Pons (tissue), 1 donor: ENCODE data around the gene DIP2C.
"Not testable (repeated sequence)": the region's sequence is repeated elsewhere in the genome, so short reads cannot be mapped to it uniquely, and the experiment has no call there.

ENCODE experiments used
- DNase-seq: peaks from one replicate; pipeline ENCODE4 v3.0.0-alpha.2; 2016; ENCODE audit warnings: low spot score

DIP2C gene

GRCh38 chr10:480498-480927 lies 209.0 kb downstream of the DIP2C start:
- DNase-seq: no peak

- not testable (repeated sequence) for DNase-seq
Measured at GRCh38 chr10:479706-480497, 209.6 kb downstream of the DIP2C start.

- no peak for DNase-seq
Measured at GRCh38 chr10:478471-479245, 210.8 kb downstream of the DIP2C start.

- no peak for DNase-seq
Measured at GRCh38 chr10:477620-478019, 211.8 kb downstream of the DIP2C start.

GRCh38 chr10:476455-476780 lies 213.1 kb downstream of the DIP2C start:
- no peak for DNase-seq

- no peak for DNase-seq
Measured at GRCh38 chr10:475709-476454, 213.6 kb downstream of the DIP2C start.

GRCh38 chr10:474946-475345 lies 214.5 kb downstream of the DIP2C start:
- DNase-seq: no peak

- no peak for DNase-seq
Measured at GRCh38 chr10:474406-474805, 215.1 kb downstream of the DIP2C start.

GRCh38 chr10:472241-472910 lies 217.1 kb downstream of the DIP2C start:
- DNase-seq: no peak

GRCh38 chr10:470339-471003 lies 219.0 kb downstream of the DIP2C start:
- DNase-seq: no peak

GRCh38 chr10:469947-470338 lies 219.5 kb downstream of the DIP2C start:
- DNase-seq: no peak

GRCh38 chr10:459743-460142 lies 229.7 kb downstream of the DIP2C start:
- no peak for DNase-seq

GRCh38 chr10:458421-458851 lies 231.0 kb downstream of the DIP2C start:
- DNase-seq: no peak

- no peak for DNase-seq
Measured at GRCh38 chr10:456486-456885, 233.0 kb downstream of the DIP2C start.

GRCh38 chr10:454860-455259 lies 234.6 kb downstream of the DIP2C start:
- no peak for DNase-seq

- no peak for DNase-seq
Measured at GRCh38 chr10:453647-454046, 235.8 kb downstream of the DIP2C start.

GRCh38 chr10:452512-453426 lies 236.7 kb downstream of the DIP2C start:
- DNase-seq: peak; percentile 91

- DNase-seq: no peak
Measured at GRCh38 chr10:451856-452255, 237.6 kb downstream of the DIP2C start.

GRCh38 chr10:451021-451471 lies 238.4 kb downstream of the DIP2C start:
- DNase-seq: no peak

- DNase-seq: no peak
Measured at GRCh38 chr10:450463-450862, 239.0 kb downstream of the DIP2C start.
